Kidney (tissue), 14 donors: ENCODE data around the gene ZNF70. TPM values are rescaled to one million over a fixed set of nuclear protein-coding genes. Genes with fewer than 3 reads are reported as not detected.

Experiments used
- DNase-seq, 5 donors: peaks; one replicate each; pipeline ENCODE4 v3.0.0-alpha.2; 2013 to 2020
- FAIRE-seq: peaks from 2 replicates; lab custom pipeline; 2012; peaks lifted over from hg19 to GRCh38; lab: Jason Lieb, UNC
- H3K27ac ChIP-seq, 2 donors: one replicate each; pipeline ENCODE4 v1.7.0; 2013; ENCODE audit warnings: low read depth in 2 of 2, low read length in 2 of 2, inconsistent platforms in 1 of 2
- H3K27me3 ChIP-seq: one replicate; pipeline ENCODE4 v1.7.1; 2013; ENCODE audit warnings: low read length, inconsistent platforms; ENCODE audit not compliant: control insufficient read depth, insufficient read depth
- H3K36me3 ChIP-seq, 3 donors: one replicate each; pipeline versions ENCODE4 v1.7.0 to v1.7.1; 2013; ENCODE audit warnings: low read length in 3 of 3, control low read depth in 1 of 3, inconsistent platforms in 1 of 3; ENCODE audit not compliant: insufficient read depth in 3 of 3, control insufficient read depth in 2 of 3
- H3K4me1 ChIP-seq, 3 donors: one replicate each; pipeline versions ENCODE4 v1.7.0 to v1.7.1; 2013; ENCODE audit warnings: low read length in 3 of 3, inconsistent platforms in 1 of 3, low read depth in 1 of 3; ENCODE audit not compliant: control insufficient read depth in 2 of 3, insufficient read depth in 2 of 3
- H3K4me3 ChIP-seq, 3 donors: one replicate each; pipeline versions ENCODE4 v1.7.0 to v1.8.1; 2013; ENCODE audit warnings: low read length in 3 of 3, control low read depth in 1 of 3, inconsistent platforms in 1 of 3
- H3K9ac ChIP-seq, 3 donors: one replicate each; pipeline versions ENCODE4 v1.7.0 to v1.7.1; 2013; ENCODE audit warnings: low read length in 3 of 3, control low read depth in 1 of 3, inconsistent platforms in 1 of 3
- H3K9me3 ChIP-seq, 3 donors: one replicate each; pipeline versions ENCODE4 v1.7.0 to v1.7.1; 2013; ENCODE audit warnings: low read length in 3 of 3, control low read depth in 1 of 3, inconsistent platforms in 1 of 3; ENCODE audit not compliant: control insufficient read depth in 2 of 3, insufficient read depth in 1 of 3
- CTCF ChIP-seq: IDR thresholded peaks from 3 replicates; pipeline ENCODE4 v1.5.1; 2012; ENCODE audit warnings: mild to moderate bottlenecking, moderate library complexity, borderline replicate concordance; ENCODE audit not compliant: insufficient read depth; ENCODE audit errors: extremely low read depth
- intact Hi-C: fragments of 100-400 bp; cut with DNase I; formaldehyde crosslinking; loops from one replicate; pipeline ENCODE4 v1.11.1; 2022
- polyA plus RNA-seq: library from polyadenylated mRNA; stranded (reverse); fragments of 350-450 nt; fragmentation: Illumina TruSeq; extraction: RNeasy Lipid Tissue Mini Kit (QIAGEN cat#74804); gene quantifications from one replicate; pipeline ENCODE4 v1.2.3, GENCODE V29; 2014; ENCODE audit warnings: low read depth, low replicate concordance; ENCODE audit not compliant: insufficient read depth
- total RNA-seq: library from RNA; stranded (reverse); fragmentation: NEBNext Ultra II Directional; extraction: Animal tissue kit (Norgen Biotek cat#: 25700); gene quantifications from one replicate; pipeline ENCODE4 v1.2.1, GENCODE V29; 2021
- donor health status: control.
- donor health status: control.
- donor health status: control.
- donor health status: control.
- donor health status: control.
- donor health status: DM: yes; HTN: yes; CAD: no.
- donor health status: Normal renal cell carcinoma (clear cell type).

Gene ZNF70
- total and polyA plus RNA-seq, 2 donors from 2014 or later, result 1.1 to 6.6 TPM

GRCh38 chr22:23791738-23792645 is 41.1 kb upstream of the ZNF70 start:
- H3K27ac ChIP-seq, result no peak overlapping the region
- no peak for TF ChIP-seq CTCF
- no peaks in the 10 kb centered on the region for H3K27me3 ChIP-seq
- no peak overlapping the region for H3K4me3 ChIP-seq
- intact Hi-C loops, result no loop called here
- no peak overlapping the region for H3K9ac ChIP-seq
- H3K4me1 ChIP-seq, result peaks cover 0 to 12% (median 5%) of the 10 kb centered on the region in 3 donors
- H3K9me3 ChIP-seq, result no peaks in the 10 kb centered on the region
- no peak for FAIRE-seq
- H3K36me3 ChIP-seq, result peaks cover 0 to 15% (median 11%) of the 10 kb centered on the region in 3 donors
- peak in 1 of 5 donors; percentile 58 for DNase-seq

- H3K36me3 ChIP-seq, result peaks cover 0 to 9% (median 5%) of the 10 kb centered on the region in 3 donors
- H3K4me1 ChIP-seq, result peaks cover 0 to 18% (median 10%) of the 10 kb centered on the region in 3 donors
- no peak overlapping the region for H3K9ac ChIP-seq
- DNase-seq (peak in 2 of 5 donors; percentile 41 to 71), FAIRE-seq (no peak)
- no peak overlapping the region for H3K4me3 ChIP-seq
- no peak for TF ChIP-seq CTCF
- H3K9me3 ChIP-seq, result no peaks in the 10 kb centered on the region
- H3K27me3 ChIP-seq, result no peaks in the 10 kb centered on the region
- no peak overlapping the region for H3K27ac ChIP-seq
- intact Hi-C loops, result no loop called here
Observed at GRCh38 chr22:23790819-23791737, 40.2 kb upstream of the ZNF70 start.

GRCh38 chr22:23789638-23790037 is 38.7 kb upstream of the ZNF70 start:
- H3K4me1 ChIP-seq, result peaks cover 0 to 19% (median 10%) of the 10 kb centered on the region in 3 donors
- no peak overlapping the region for H3K4me3 ChIP-seq
- DNase-seq (peak in 2 of 5 donors; percentile 13 to 36), FAIRE-seq (no peak)
- no peaks in the 10 kb centered on the region for H3K9me3 ChIP-seq
- no peak overlapping the region for H3K9ac ChIP-seq
- no peaks in the 10 kb centered on the region for H3K27me3 ChIP-seq
- intact Hi-C loops, result no loop called here
- no peak for TF ChIP-seq CTCF
- peaks cover 0 to 8% (median 4%) of the 10 kb centered on the region in 3 donors for H3K36me3 ChIP-seq
- no peak overlapping the region for H3K27ac ChIP-seq
